Measurements from ENCODE around the gene TECTA. TPM values are rescaled to one million over a fixed set of nuclear protein-coding genes. Genes with fewer than 3 reads are reported as not detected.

Gene TECTA
- polyA plus RNA-seq, 1 donor (not counting 4 experiments of a cell fraction or from before 2014, with no cell fraction given): 0.17 TPM

DNA sequence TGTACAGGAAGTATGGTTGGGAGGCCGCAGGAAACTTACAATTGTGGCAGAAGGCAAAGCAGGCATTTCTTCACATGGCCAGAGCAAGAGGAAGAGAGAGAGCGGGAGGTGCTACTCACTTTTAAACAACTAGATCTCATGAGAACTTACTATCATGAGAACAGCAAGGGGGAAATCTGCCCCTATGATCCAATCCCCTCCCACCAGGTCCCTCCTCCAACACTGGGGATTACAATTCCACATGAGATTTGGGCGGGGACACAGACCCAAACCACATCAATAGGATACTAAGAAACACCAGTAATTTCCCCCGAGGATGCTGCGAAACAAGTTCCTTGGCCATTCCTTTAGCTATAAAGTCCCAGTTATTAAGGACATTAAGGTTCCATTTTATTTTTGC, 97.4 kb downstream of the TECTA start:
- Histone ChIP-seq H3K79me2 (ENCODE audit: control insufficient read depth, insufficient read depth, low read length) (no peaks in the 10 kb centered on the region), H2AFZ (ENCODE audit: control insufficient read depth, low read length) (no peak overlapping the region), H3K36me3 (ENCODE audit: control insufficient read depth in 2 of 2, extremely low read depth in 1 of 2, insufficient read depth in 2 of 2, low read length in 2 of 2) (no peaks in the 10 kb centered on the region), H3K9me3 (ENCODE audit: control insufficient read depth, low read depth, low read length) (no peaks in the 10 kb centered on the region), H3K4me1 (ENCODE audit: control insufficient read depth, extremely low read depth, insufficient read depth, low read length) (no peaks in the 10 kb centered on the region), H4K20me1 (ENCODE audit: control insufficient read depth, extremely low read depth, insufficient read depth, low read length) (no peaks in the 10 kb centered on the region), H3K4me3 (ENCODE audit: control insufficient read depth in 2 of 3, extremely low read depth in 1 of 3, insufficient read depth in 2 of 3, low read depth in 1 of 3, low read length in 3 of 3) (no peak overlapping the region), H3K27ac (ENCODE audit: control insufficient read depth, insufficient read depth, low read length) (no peak overlapping the region), H3K9me1 (ENCODE audit: control insufficient read depth, extremely low read depth, insufficient read depth, low read length) (no peaks in the 10 kb centered on the region), H3K27me3 (ENCODE audit: control insufficient read depth, extremely low read depth, insufficient read depth, low read length) (no peaks in the 10 kb centered on the region), H3K9ac (ENCODE audit: control insufficient read depth, extremely low read depth, insufficient read depth, low read length) (no peak overlapping the region), H3K4me2 (ENCODE audit: control insufficient read depth, extremely low read depth, insufficient read depth, low read depth, low read length) (no peak overlapping the region)
- TF ChIP-seq CTCF (optimal IDR thresholded peaks at IDR 0.05 in 1 of 3, IDR thresholded peaks at IDR 0.05 in 1 of 3, conservative IDR thresholded peaks at IDR 0.05 in 1 of 3; ENCODE audit: extremely low read depth in 1 of 3, insufficient read depth in 2 of 3, low read length in 3 of 3) (no peak), EZH2 (IDR thresholded peaks at IDR 0.05; ENCODE audit: low read length) (no peak)
- dilution Hi-C loops (cut with MboI; ENCODE audit: extremely low pct_ligation_motif_present, low sequenced_read_pairs): no loop called here
- no peak for DNase-seq (ENCODE audit: low read depth, low spot score)
- FAIRE-seq: no peak

DNA sequence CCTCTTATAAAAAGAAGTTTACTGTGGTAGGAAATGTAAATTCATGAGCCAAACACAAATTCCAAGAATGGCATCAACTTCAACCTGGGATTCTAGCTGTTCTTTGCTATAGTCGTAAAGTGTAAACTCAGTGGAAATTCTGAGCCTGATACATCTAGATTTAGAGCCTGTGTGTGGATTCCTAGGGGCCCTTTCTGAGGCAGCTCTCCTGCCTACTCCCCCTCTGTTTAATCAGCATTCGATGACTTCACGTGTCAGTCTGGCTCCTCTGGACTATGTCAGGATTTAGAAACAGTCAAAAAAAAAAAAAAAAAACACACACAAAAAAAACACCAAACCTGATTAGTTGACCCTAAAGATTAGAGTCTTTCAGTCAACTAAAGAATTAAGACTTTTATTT, 98.5 kb downstream of the TECTA start:
- dilution Hi-C loops (cut with MboI; ENCODE audit: extremely low pct_ligation_motif_present, low sequenced_read_pairs): no loop called here
- Histone ChIP-seq H3K9ac (ENCODE audit: control insufficient read depth, extremely low read depth, insufficient read depth, low read length) (no peak overlapping the region), H3K9me3 (ENCODE audit: control insufficient read depth, low read depth, low read length) (no peaks in the 10 kb centered on the region), H2AFZ (ENCODE audit: control insufficient read depth, low read length) (no peak overlapping the region), H3K79me2 (ENCODE audit: control insufficient read depth, insufficient read depth, low read length) (no peaks in the 10 kb centered on the region), H3K9me1 (ENCODE audit: control insufficient read depth, extremely low read depth, insufficient read depth, low read length) (no peaks in the 10 kb centered on the region), H3K4me1 (ENCODE audit: control insufficient read depth, extremely low read depth, insufficient read depth, low read length) (no peaks in the 10 kb centered on the region), H3K27me3 (ENCODE audit: control insufficient read depth, extremely low read depth, insufficient read depth, low read length) (no peaks in the 10 kb centered on the region), H3K36me3 (ENCODE audit: control insufficient read depth in 2 of 2, extremely low read depth in 1 of 2, insufficient read depth in 2 of 2, low read length in 2 of 2) (no peaks in the 10 kb centered on the region), H4K20me1 (ENCODE audit: control insufficient read depth, extremely low read depth, insufficient read depth, low read length) (no peaks in the 10 kb centered on the region), H3K4me2 (ENCODE audit: control insufficient read depth, extremely low read depth, insufficient read depth, low read depth, low read length) (no peak overlapping the region), H3K27ac (ENCODE audit: control insufficient read depth, insufficient read depth, low read length) (no peak overlapping the region), H3K4me3 (ENCODE audit: control insufficient read depth in 2 of 3, extremely low read depth in 1 of 3, insufficient read depth in 2 of 3, low read depth in 1 of 3, low read length in 3 of 3) (no peak overlapping the region)
- TF ChIP-seq CTCF (optimal IDR thresholded peaks at IDR 0.05 in 1 of 3, IDR thresholded peaks at IDR 0.05 in 1 of 3, conservative IDR thresholded peaks at IDR 0.05 in 1 of 3; ENCODE audit: extremely low read depth in 1 of 3, insufficient read depth in 2 of 3, low read length in 3 of 3) (no peak), EZH2 (IDR thresholded peaks at IDR 0.05; ENCODE audit: low read length) (no peak)
- FAIRE-seq (no peak), DNase-seq (ENCODE audit: low read depth, low spot score) (no peak)
